Stimulated activated effector memory CD8-positive, alpha-beta T cell treated with anti-CD3 and anti-CD28 coated beads, Interleukin-12 subunit alpha, Interleukin-12 subunit beta, amount 100 ng/mL, for 72 hours (primary cell): ENCODE results near the gene SLC26A8.
"Not testable (repeated sequence)": the region's sequence is repeated elsewhere in the genome, so short reads cannot be mapped to it uniquely, and the experiment has no call there.

ENCODE experiments used
- ATAC-seq: fragments of 150-1000 bp; cut with Tn5 transposase; 2 replicates; pipeline ENCODE4 v1.10.0; 2021
- DNase-seq, 2 donors: peaks; one replicate each; pipeline ENCODE4 v3.0.0; 2021 to 2022; ENCODE audit warnings: low spot score in 2 of 2
- H3K27ac Mint-ChIP-seq: one replicate; pipeline ENCODE4 v1.8.0; 2022; ENCODE audit warnings: mild to moderate bottlenecking, mixed read lengths
- H3K36me3 Mint-ChIP-seq: one replicate; pipeline ENCODE4 v1.8.0; 2022; ENCODE audit warnings: mild to moderate bottlenecking, mixed read lengths
- H3K4me1 Mint-ChIP-seq: one replicate; pipeline ENCODE4 v1.8.0; 2022; ENCODE audit warnings: mixed read lengths
- H3K4me3 Mint-ChIP-seq: one replicate; pipeline ENCODE4 v1.8.0; 2022; ENCODE audit warnings: mild to moderate bottlenecking, mixed read lengths
- H3K9me3 Mint-ChIP-seq: one replicate; pipeline ENCODE4 v1.8.0; 2022; ENCODE audit warnings: mixed read lengths

Gene SLC26A8

GRCh38 chr6:36033144-36033543, 8.7 kb upstream of the SLC26A8 start:
- Mint-ChIP-seq H3K4me1 (peaks cover 53% of the 10 kb centered on the region), H3K36me3 (peaks cover 22% of the 10 kb centered on the region)
- not testable (repeated sequence) for DNase-seq, H3K4me3 Mint-ChIP-seq, ATAC-seq, H3K9me3 Mint-ChIP-seq, H3K27ac Mint-ChIP-seq

- no peak overlapping the region for H3K4me3 Mint-ChIP-seq
- no peak for DNase-seq
- H3K27ac Mint-ChIP-seq = no peak overlapping the region
- peaks cover 26% of the 10 kb centered on the region for H3K36me3 Mint-ChIP-seq
- peaks cover 45% of the 10 kb centered on the region for H3K4me1 Mint-ChIP-seq
- no peaks in the 10 kb centered on the region for H3K9me3 Mint-ChIP-seq
- ATAC-seq = no peak
Observed at GRCh38 chr6:36032261-36032660, 7.8 kb upstream of the SLC26A8 start.

- peak overlapping the region; percentile 91 for H3K27ac Mint-ChIP-seq
- peak overlapping the region; percentile 84 for H3K4me3 Mint-ChIP-seq
Observed at GRCh38 chr6:36029464-36029863, 5.0 kb upstream of the SLC26A8 start.

GRCh38 chr6:36028877-36029324, 4.5 kb upstream of the SLC26A8 start:
- peak overlapping the region; percentile 91 for H3K27ac Mint-ChIP-seq
- peak; percentile 76 for ATAC-seq

More at GRCh38 chr6:36029464-36029863, 5.0 kb upstream of the SLC26A8 start:
- H3K36me3 Mint-ChIP-seq = peaks cover 28% of the 10 kb centered on the region
- peaks cover 32% of the 10 kb centered on the region for H3K4me1 Mint-ChIP-seq
- ATAC-seq (no peak), DNase-seq (no peak)
- H3K9me3 Mint-ChIP-seq = no peaks in the 10 kb centered on the region

GRCh38 chr6:36028088-36028876, 3.8 kb upstream of the SLC26A8 start:
- ATAC-seq (peak; percentile 48), DNase-seq (peak; percentile 9 to 79)
- peaks cover 28% of the 10 kb centered on the region for H3K36me3 Mint-ChIP-seq
- peak overlapping the region; percentile 91 for H3K27ac Mint-ChIP-seq
- no peaks in the 10 kb centered on the region for H3K9me3 Mint-ChIP-seq
- H3K4me1 Mint-ChIP-seq = peaks cover 23% of the 10 kb centered on the region
- H3K4me3 Mint-ChIP-seq = peak overlapping the region; percentile 84

More at GRCh38 chr6:36028877-36029324, 4.5 kb upstream of the SLC26A8 start:
- H3K4me1 Mint-ChIP-seq = peaks cover 29% of the 10 kb centered on the region
- H3K36me3 Mint-ChIP-seq = peaks cover 28% of the 10 kb centered on the region
- no peaks in the 10 kb centered on the region for H3K9me3 Mint-ChIP-seq
- peak; percentile 49 to 83 for DNase-seq
- peak overlapping the region; percentile 84 for H3K4me3 Mint-ChIP-seq

- peak within 1 kb of the TSS; percentile 91 for H3K27ac Mint-ChIP-seq
- H3K9me3 Mint-ChIP-seq = no peaks in the 10 kb centered on the region
- peak within 1 kb of the TSS; percentile 84 for H3K4me3 Mint-ChIP-seq
- DNase-seq (peak; percentile 96 to 99), ATAC-seq (peak; percentile 91)
- peaks cover 28% of the 10 kb centered on the region for H3K36me3 Mint-ChIP-seq
- H3K4me1 Mint-ChIP-seq = peaks cover 19% of the 10 kb centered on the region
Observed at GRCh38 chr6:36027501-36028087, 3.2 kb upstream of the SLC26A8 start, which contains the start of gene MAPK14. TSS of gene MAPK14 (plus strand) at chr6:36027808. CDS start at chr6:36028158, 350 bp downstream.

- no peak for DNase-seq
- Mint-ChIP-seq H3K27ac (no peak overlapping the region), H3K9me3 (no peaks in the 10 kb centered on the region), H3K36me3 (peaks cover 22% of the 10 kb centered on the region), H3K4me1 (peaks cover 6% of the 10 kb centered on the region), H3K4me3 (no peak overlapping the region)
- no peak for ATAC-seq
Observed at GRCh38 chr6:36025932-36026327, 1.5 kb upstream of the SLC26A8 start.

GRCh38 chr6:36025260-36025931, 955 bp upstream of the SLC26A8 start:
- no peak for ATAC-seq
- H3K36me3 Mint-ChIP-seq = peaks cover 16% of the 10 kb centered on the region
- no peak overlapping the region for H3K27ac Mint-ChIP-seq
- peaks cover 6% of the 10 kb centered on the region for H3K4me1 Mint-ChIP-seq
- DNase-seq = no peak
- no peaks in the 10 kb centered on the region for H3K9me3 Mint-ChIP-seq
- no peak overlapping the region for H3K4me3 Mint-ChIP-seq

GRCh38 chr6:36020154-36020553, 4.3 kb downstream of the SLC26A8 start:
- Mint-ChIP-seq H3K9me3 (no peaks in the 10 kb centered on the region), H3K27ac (no peak overlapping the region), H3K36me3 (no peaks in the 10 kb centered on the region), H3K4me3 (no peak overlapping the region), H3K4me1 (no peaks in the 10 kb centered on the region)
- DNase-seq (no peak), ATAC-seq (no peak)

GRCh38 chr6:36019167-36019566, 5.3 kb downstream of the SLC26A8 start:
- Mint-ChIP-seq H3K36me3 (no peaks in the 10 kb centered on the region), H3K4me3 (no peak overlapping the region), H3K4me1 (no peaks in the 10 kb centered on the region), H3K9me3 (no peaks in the 10 kb centered on the region), H3K27ac (no peak overlapping the region)
- no peak for DNase-seq
- ATAC-seq = no peak

- no peaks in the 10 kb centered on the region for H3K36me3 Mint-ChIP-seq
- DNase-seq (no peak), ATAC-seq (no peak)
- H3K4me1 Mint-ChIP-seq = no peaks in the 10 kb centered on the region
- no peaks in the 10 kb centered on the region for H3K9me3 Mint-ChIP-seq
- H3K27ac Mint-ChIP-seq = no peak overlapping the region
- H3K4me3 Mint-ChIP-seq = no peak overlapping the region
Observed at GRCh38 chr6:36018339-36018738, 6.1 kb downstream of the SLC26A8 start.

GRCh38 chr6:36015666-36016065, 8.8 kb downstream of the SLC26A8 start:
- no peaks in the 10 kb centered on the region for H3K4me1 Mint-ChIP-seq
- ATAC-seq = no peak
- H3K9me3 Mint-ChIP-seq = no peaks in the 10 kb centered on the region
- DNase-seq = no peak
- no peak overlapping the region for H3K4me3 Mint-ChIP-seq
- no peak overlapping the region for H3K27ac Mint-ChIP-seq
- no peaks in the 10 kb centered on the region for H3K36me3 Mint-ChIP-seq

GRCh38 chr6:36000451-36000850, 24.0 kb downstream of the SLC26A8 start:
- Mint-ChIP-seq H3K4me3 (no peak overlapping the region), H3K36me3 (no peaks in the 10 kb centered on the region), H3K27ac (no peak overlapping the region), H3K4me1 (no peaks in the 10 kb centered on the region), H3K9me3 (no peaks in the 10 kb centered on the region)
- DNase-seq (no peak), ATAC-seq (no peak)

- Mint-ChIP-seq H3K4me1 (no peaks in the 10 kb centered on the region), H3K9me3 (no peaks in the 10 kb centered on the region), H3K4me3 (no peak overlapping the region), H3K27ac (no peak overlapping the region), H3K36me3 (no peaks in the 10 kb centered on the region)
- ATAC-seq (no peak), DNase-seq (no peak)
Observed at GRCh38 chr6:35993150-35993549, 31.3 kb downstream of the SLC26A8 start.

GRCh38 chr6:35988047-35988446, 36.4 kb downstream of the SLC26A8 start:
- H3K4me1 Mint-ChIP-seq, ATAC-seq, DNase-seq, H3K27ac Mint-ChIP-seq, H3K4me3 Mint-ChIP-seq, H3K9me3 Mint-ChIP-seq, H3K36me3 Mint-ChIP-seq: not testable (repeated sequence)
